Epithelial cell of proximal tubule (primary cell): ENCODE results near the gene MCMBP. TPM values are rescaled to one million over a fixed set of nuclear protein-coding genes. Genes with fewer than 3 reads are reported as not detected.
"Not testable (repeated sequence)": the region's sequence is repeated elsewhere in the genome, so short reads cannot be mapped to it uniquely, and the experiment has no call there.

Experiments
- DNase-seq: peaks from one replicate; pipeline ENCODE4 v3.0.0-alpha.2; 2011; ENCODE audit warnings: low read depth
- H3K4me3 ChIP-seq: 2 replicates; pipeline ENCODE4 v1.5.1; 2011; ENCODE audit warnings: low read depth, mild to moderate bottlenecking, low read length
- CTCF ChIP-seq: conservative IDR thresholded peaks from 2 replicates; pipeline ENCODE4 v1.5.1; 2012; ENCODE audit warnings: low read depth, mild to moderate bottlenecking, low read length
- total RNA-seq: library from RNA; depleted of rRNA; stranded (reverse); fragments of >200 nt; gene quantifications from 2 replicates; pipeline ENCODE4 v1.2.3, GENCODE V29; 2015

MCMBP gene
- total RNA-seq, 1 donor from 2014 or later = 58.9 TPM

- TF ChIP-seq CTCF = no peak
- DNase-seq = no peak
- H3K4me3 ChIP-seq = peak overlapping the region; percentile 64
Observed at GRCh38 chr10:119871881-119872609, 598 bp downstream of the MCMBP start.

- not testable (repeated sequence) for DNase-seq, H3K4me3 ChIP-seq
Observed at GRCh38 chr10:119869398-119869797, 3.2 kb downstream of the MCMBP start.

- no peak for TF ChIP-seq CTCF
- no peak overlapping the region for H3K4me3 ChIP-seq
- no peak for DNase-seq
Observed at GRCh38 chr10:119867317-119867716, 5.3 kb downstream of the MCMBP start.

- no peak overlapping the region for H3K4me3 ChIP-seq
- TF ChIP-seq CTCF = no peak
- DNase-seq = no peak
Observed at GRCh38 chr10:119865699-119866240, 6.9 kb downstream of the MCMBP start.

- no peak for DNase-seq
- H3K4me3 ChIP-seq = no peak overlapping the region
- no peak for TF ChIP-seq CTCF
Observed at GRCh38 chr10:119863951-119864565, 8.6 kb downstream of the MCMBP start.

- TF ChIP-seq CTCF = no peak
Observed at GRCh38 chr10:119862524-119862923, 10.1 kb downstream of the MCMBP start.

GRCh38 chr10:119860866-119861607, 11.6 kb downstream of the MCMBP start:
- no peak for TF ChIP-seq CTCF
- DNase-seq = no peak
- no peak overlapping the region for H3K4me3 ChIP-seq

More at GRCh38 chr10:119862524-119862923, 10.1 kb downstream of the MCMBP start:
- H3K4me3 ChIP-seq = no peak overlapping the region
- DNase-seq = no peak
